Measurements from ENCODE around the gene WDR90.

WDR90 gene

GRCh38 chr16:709566-710499 lies 60.7 kb downstream of the WDR90 start (continued):
- no peak for TF ChIP-seq ZNF426 (tag by site-specific recombination; IDR thresholded peaks at IDR 0.05)
- TF ChIP-seq, protein P1, sequence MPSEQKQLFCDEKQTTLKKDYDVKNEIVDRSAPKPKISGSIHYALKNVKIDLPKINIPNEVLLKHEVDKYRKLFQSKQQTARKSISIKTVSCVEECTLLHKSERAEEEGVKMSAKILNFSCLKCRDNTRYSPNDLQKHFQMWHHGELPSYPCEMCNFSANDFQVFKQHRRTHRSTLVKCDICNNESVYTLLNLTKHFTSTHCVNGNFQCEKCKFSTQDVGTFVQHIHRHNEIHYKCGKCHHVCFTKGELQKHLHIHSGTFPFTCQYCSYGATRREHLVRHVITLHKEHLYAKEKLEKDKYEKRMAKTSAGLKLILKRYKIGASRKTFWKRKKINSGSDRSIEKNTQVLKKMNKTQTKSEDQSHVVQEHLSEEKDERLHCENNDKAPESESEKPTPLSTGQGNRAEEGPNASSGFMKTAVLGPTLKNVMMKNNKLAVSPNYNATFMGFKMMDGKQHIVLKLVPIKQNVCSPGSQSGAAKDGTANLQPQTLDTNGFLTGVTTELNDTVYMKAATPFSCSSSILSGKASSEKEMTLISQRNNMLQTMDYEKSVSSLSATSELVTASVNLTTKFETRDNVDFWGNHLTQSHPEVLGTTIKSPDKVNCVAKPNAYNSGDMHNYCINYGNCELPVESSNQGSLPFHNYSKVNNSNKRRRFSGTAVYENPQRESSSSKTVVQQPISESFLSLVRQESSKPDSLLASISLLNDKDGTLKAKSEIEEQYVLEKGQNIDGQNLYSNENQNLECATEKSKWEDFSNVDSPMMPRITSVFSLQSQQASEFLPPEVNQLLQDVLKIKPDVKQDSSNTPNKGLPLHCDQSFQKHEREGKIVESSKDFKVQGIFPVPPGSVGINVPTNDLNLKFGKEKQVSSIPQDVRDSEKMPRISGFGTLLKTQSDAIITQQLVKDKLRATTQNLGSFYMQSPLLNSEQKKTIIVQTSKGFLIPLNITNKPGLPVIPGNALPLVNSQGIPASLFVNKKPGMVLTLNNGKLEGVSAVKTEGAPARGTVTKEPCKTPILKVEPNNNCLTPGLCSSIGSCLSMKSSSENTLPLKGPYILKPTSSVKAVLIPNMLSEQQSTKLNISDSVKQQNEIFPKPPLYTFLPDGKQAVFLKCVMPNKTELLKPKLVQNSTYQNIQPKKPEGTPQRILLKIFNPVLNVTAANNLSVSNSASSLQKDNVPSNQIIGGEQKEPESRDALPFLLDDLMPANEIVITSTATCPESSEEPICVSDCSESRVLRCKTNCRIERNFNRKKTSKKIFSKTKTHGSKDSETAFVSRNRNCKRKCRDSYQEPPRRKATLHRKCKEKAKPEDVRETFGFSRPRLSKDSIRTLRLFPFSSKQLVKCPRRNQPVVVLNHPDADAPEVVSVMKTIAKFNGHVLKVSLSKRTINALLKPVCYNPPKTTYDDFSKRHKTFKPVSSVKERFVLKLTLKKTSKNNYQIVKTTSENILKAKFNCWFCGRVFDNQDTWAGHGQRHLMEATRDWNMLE (tag by site-specific recombination; conservative IDR thresholded peaks at IDR 0.05; ENCODE audit: low read depth): no peak
- TF ChIP-seq ZNF792 (tag by site-specific recombination; IDR thresholded peaks at IDR 0.05): no peak
- peak; percentile 46; the same call in 1 of the 2 replicates for TF ChIP-seq GLIS1 (tag by site-specific recombination; IDR thresholded peaks at IDR 0.05)
- TF ChIP-seq EGR2 (tag by site-specific recombination; IDR thresholded peaks at IDR 0.05; ENCODE audit: low read depth): peak; percentile 16; the same call in 1 of the 2 replicates
- no peak for TF ChIP-seq ZNF777 (tag by site-specific recombination; IDR thresholded peaks at IDR 0.05; ENCODE audit: borderline replicate concordance)
- TF ChIP-seq ZNF48 (tag by site-specific recombination; IDR thresholded peaks at IDR 0.05): no peak
- TF ChIP-seq MYNN (tag by site-specific recombination; IDR thresholded peaks at IDR 0.05; ENCODE audit: borderline replicate concordance): peak; percentile 99
- TF ChIP-seq ZNF837 (tag by site-specific recombination; IDR thresholded peaks at IDR 0.05): no peak
- no peak for TF ChIP-seq ZNF148 (tag by site-specific recombination; IDR thresholded peaks at IDR 0.05; ENCODE audit: borderline replicate concordance)
- no peak for TF ChIP-seq ZNF621 (tag by site-specific recombination; IDR thresholded peaks at IDR 0.05)
- no peak for TF ChIP-seq ZFP37 (tag by site-specific recombination; IDR thresholded peaks at IDR 0.05)
- TF ChIP-seq ZNF140 (tag by site-specific recombination; IDR thresholded peaks at IDR 0.05): no peak
- TF ChIP-seq ZFP69B (tag by site-specific recombination; IDR thresholded peaks at IDR 0.05): no peak
- peak; percentile 16; the same call in 1 of the 2 replicates for TF ChIP-seq SP2 (tag by site-specific recombination; IDR thresholded peaks at IDR 0.05)
- no peak for TF ChIP-seq TCF7L2 (IDR thresholded peaks at IDR 0.05; ENCODE audit: borderline replicate concordance, low read depth, low read length)

GRCh38 chr16:710500-711075 lies 61.4 kb downstream of the WDR90 start:
- POLR2A ChIA-PET: interaction anchor here (0.5 to 2.3 kb wide), 8 partner anchors 10 to 469 kb away, joined by 4 to 12 read pairs (median 6); partner anchors contain the start of genes ANTKMT, CHTF18, RPUSD1 and WDR24
- no peak overlapping the region for H3K27ac ChIP-seq (ENCODE audit: extremely low read depth, low read depth, low read length)
- CTCF ChIA-PET: interaction anchor here (1.1 to 5.7 kb wide), 6 partner anchors 8 to 393 kb away, joined by 3 to 119 read pairs (median 7); partner anchors contain the start of genes ANTKMT, CHTF18 and RPUSD1

More at GRCh38 chr16:710500-711075, 61.4 kb downstream of the WDR90 start:
- no peak overlapping the region for H3K4me3 ChIP-seq (ENCODE audit: low read depth, low read length)
- H3K9me3 ChIP-seq (ENCODE audit: control insufficient read depth, insufficient read depth, low read depth, low read length): no peaks in the 10 kb centered on the region
- peaks cover 11% of the 10 kb centered on the region for H3K4me1 ChIP-seq (ENCODE audit: control insufficient read depth, insufficient read depth, low read length)
- no peaks in the 10 kb centered on the region for H3K36me3 ChIP-seq (ENCODE audit: control insufficient read depth in 2 of 2, insufficient read depth in 1 of 2, low read length in 2 of 2)
- TF ChIP-seq SP3 (tag by site-specific recombination; IDR thresholded peaks at IDR 0.05) (no peak), ZNF623 (tag by site-specific recombination; IDR thresholded peaks at IDR 0.05) (peak; percentile 86), ZNF664 (tag by site-specific recombination; IDR thresholded peaks at IDR 0.05) (no peak), ZNF23 (tag by site-specific recombination; IDR thresholded peaks at IDR 0.05; ENCODE audit: borderline replicate concordance) (no peak)

Measured in HEK293 (cell line).